HG02884 (cell line): ENCODE results near the gene PHKA2.
"Not testable (repeated sequence)": the region's sequence is repeated elsewhere in the genome, so short reads cannot be mapped to it uniquely, and the experiment has no call there.

Source experiments
- ATAC-seq: cut with Tn5 transposase; IDR thresholded peaks from one replicate; pipeline ENCODE4 v1.9.1; 2021; ENCODE audit warnings: mild to moderate bottlenecking, moderate library complexity; ENCODE audit not compliant: unreplicated experiment

PHKA2 gene

DNA sequence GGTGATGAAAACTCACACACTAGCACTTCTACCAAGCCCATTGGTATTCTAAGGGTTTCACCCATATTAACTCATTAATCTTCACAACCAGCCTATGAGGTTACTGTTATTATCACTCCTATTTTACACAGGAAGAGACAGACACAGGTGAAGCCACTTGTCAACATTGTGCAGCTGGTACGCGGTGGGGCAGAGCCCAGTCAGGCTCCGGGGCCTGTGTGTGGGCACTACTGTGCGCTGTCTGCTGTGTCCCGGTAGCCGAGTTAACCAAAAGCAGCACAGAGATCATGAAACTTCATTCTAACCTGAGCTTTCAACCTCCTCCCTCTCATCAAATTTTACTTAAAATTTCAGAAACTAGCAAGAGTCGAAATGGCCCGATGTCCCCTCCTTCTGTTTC, 111.3 kb downstream of the PHKA2 start:
- ATAC-seq: no peak

DNA sequence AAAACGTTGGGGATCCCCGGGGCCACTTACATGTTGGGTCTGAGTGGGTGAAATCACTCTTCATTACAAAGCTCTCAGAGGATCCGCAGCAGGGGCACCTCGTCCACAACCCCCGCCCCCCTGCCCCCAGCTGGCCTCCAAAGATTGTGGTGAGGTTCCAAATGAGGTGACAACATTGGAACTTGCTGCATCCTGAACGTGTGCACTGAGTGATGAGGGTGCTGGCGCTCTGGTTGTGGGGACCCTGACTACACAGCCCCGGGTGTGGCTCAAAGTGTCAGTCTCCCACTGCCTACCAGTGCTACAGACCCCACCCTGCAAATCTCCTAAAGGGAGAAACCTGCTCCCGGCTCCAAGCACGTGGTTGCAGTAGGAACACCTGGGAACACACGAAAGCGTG, 111.9 kb downstream of the PHKA2 start:
- no peak for ATAC-seq

DNA sequence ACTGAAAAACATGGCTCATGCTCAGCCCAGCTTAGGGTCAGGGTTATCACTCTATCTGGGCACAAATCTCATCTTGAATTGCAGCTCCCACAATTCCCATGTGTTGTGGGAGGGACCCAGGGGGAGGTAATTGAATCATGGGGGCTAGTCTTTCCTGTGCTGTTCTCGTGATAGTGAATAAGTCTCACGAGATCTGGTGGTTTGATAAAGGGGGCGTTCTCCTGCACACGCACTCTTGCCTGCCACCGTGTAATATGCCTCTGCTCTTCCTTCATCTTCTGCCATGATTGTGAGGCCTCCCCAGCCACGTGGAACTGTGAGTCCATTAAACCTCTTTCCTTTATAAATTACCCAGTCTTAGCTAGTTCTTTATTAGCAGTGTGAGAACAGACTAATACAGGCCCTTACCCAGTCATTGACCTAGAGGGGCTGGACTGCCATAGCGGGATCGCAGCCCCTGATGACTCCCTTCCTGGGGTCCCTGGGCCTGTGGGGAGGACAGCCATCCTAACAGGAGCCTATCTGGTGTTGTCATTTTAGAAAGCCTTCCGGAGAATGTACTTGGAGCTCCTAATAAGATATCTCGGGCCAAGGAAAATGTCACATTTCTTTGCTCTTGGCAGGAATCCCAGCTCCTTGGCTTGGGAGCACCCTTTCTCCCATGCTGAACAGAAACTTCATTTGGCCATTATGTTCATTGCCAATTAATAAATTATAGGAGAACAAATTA, 112.6 kb downstream of the PHKA2 start:
- ATAC-seq: no peak

DNA sequence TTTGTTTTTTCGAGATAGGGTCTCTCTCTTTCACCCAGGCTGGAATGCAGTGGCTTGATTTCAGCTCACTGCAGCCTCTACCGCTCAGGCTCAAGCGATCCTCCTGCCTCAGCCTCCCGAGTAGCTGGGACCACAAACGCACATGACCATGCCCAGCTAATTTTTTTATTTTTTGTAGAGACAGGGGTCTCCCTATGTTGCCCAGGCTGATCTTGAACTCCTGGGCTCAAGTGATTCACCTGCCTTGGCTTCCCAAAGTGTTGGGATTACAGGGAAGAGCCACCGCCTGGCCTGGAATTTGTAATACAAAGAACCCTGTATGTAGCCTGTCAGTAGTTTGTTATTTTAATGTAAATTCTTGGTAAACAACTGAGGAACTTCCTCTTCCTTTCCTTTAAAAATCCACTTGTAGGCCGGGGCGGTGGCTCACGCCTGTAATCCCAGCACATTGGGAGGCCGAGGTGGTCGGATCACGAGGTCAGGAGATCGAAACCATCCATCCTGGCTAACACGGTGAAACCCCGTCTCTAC, 119.5 kb downstream of the PHKA2 start:
- ATAC-seq: no peak

DNA sequence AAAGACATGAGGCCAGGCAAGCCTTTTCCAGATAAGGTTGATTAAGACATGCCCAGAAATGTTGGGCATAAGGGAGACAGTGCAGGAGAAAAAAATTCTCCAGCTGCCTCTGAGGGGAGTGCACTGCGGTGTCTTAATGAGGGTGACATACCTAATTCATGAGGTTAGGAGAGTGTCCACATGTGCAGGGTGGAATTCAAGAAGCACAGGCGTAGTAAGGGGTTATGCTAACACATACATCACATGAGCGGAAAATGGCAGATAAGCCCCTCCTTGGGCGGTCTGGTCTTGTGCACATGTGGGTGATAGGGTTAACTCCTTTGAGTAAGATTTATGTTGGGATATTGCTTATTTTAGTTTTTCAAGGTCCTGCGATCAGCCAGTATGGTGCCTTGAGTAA, 122.4 kb downstream of the PHKA2 start:
- ATAC-seq: no peak

DNA sequence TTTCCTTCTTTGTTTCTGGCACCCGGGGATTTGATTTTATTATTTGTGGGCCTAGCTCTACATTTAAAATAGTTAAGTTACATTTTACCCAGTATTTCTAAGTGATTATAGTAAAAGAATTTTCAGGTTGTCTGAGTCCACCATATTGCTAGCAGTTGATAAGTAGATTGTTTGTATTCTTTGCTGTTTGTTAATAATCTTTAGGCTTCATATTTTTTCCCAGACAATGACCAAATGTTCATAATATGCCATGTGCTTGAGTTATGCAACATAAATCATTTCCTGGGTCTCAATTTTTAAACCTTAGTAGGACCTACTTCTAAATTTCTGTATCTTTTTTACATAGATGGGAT, 127.3 kb downstream of the PHKA2 start:
- no peak for ATAC-seq

DNA sequence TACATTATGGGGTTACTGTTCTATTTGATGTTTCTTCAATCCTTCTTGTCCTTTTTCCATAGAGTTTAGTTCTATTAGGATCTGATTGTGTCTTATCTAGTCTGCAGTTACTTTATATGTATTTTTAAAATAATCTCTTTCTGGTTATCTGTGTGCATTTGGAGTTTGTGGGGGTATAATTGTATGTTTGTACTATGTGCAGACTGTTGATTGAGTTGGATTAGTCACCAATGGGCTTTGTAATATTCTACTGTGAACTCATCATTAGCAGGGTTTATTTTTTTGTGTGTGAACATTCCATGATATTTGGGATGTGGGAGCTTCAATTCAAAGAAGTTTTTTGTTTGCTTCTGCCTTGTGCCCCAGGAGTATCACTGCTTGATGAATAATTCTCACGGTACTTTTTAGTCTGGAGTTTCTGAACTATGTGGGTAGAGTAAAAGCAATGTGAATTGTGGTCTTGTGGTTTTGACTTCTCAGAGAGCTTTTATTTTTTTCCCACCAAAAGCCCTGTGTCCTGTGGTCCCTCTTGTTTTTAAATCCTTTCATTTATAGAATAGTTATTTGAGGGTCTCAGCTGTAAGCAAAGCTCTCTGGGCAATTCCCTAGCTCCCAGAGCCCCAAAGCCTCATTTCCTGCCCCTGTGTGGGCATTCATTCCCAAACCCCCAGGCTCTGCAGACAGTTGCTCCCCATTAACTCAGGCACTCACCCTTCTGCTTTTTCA, 127.8 kb downstream of the PHKA2 start:
- peak; percentile 91 for ATAC-seq

DNA sequence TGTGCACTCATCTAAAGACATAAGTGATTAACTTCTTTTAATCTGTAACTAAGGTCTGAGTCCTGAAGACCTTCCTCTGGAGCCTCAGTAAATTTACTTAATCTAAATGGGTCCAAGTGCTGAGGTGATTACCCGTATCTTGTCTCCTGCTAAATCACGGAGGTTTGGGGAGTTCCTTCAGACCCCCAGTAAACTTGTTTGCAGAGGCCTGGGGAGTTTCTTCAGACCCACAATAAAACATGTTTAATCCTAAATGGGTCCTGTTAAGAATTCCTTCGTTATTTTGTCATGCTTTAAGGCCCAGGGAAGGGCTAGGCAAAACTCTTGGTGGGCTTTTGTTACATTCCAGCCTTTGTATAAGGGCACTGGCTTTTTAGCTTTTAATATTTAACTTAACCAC, 136.0 kb downstream of the PHKA2 start:
- ATAC-seq: not testable (repeated sequence)
